Activated CD4-positive, alpha-beta T cell treated with anti-CD3 and anti-CD28 coated beads, Interleukin-2, amount 10 ng/mL, durations not matched to agents 24 days and 14 days (primary cell): Measurements from ENCODE around the gene USH2A. TPM values are rescaled to one million over a fixed set of nuclear protein-coding genes. Genes with fewer than 3 reads are reported as not detected.

Source experiments
- DNase-seq: peaks from one replicate; pipeline ENCODE4 v3.0.0; 2022
- H3K27ac Mint-ChIP-seq: one replicate; pipeline ENCODE4 v1.8.0; 2022; ENCODE audit warnings: mild to moderate bottlenecking, mixed read lengths
- H3K27me3 Mint-ChIP-seq: one replicate; pipeline ENCODE4 v1.8.0; 2022; ENCODE audit warnings: mixed read lengths
- H3K36me3 Mint-ChIP-seq: one replicate; pipeline ENCODE4 v1.8.0; 2022; ENCODE audit warnings: low read depth, mild to moderate bottlenecking, mixed read lengths
- H3K4me1 Mint-ChIP-seq: one replicate; pipeline ENCODE4 v1.8.0; 2021; ENCODE audit warnings: mixed read lengths
- H3K4me3 Mint-ChIP-seq: one replicate; pipeline ENCODE4 v1.8.0; 2022; ENCODE audit warnings: mild to moderate bottlenecking, moderate library complexity, mixed read lengths
- H3K9me3 Mint-ChIP-seq: one replicate; pipeline ENCODE4 v1.8.0; 2021; ENCODE audit warnings: mixed read lengths
- intact Hi-C: fragments of 100-400 bp; cut with micrococcal nuclease; formaldehyde crosslinking; loops from one replicate; pipeline ENCODE4 v1.15.1; 2023
- total RNA-seq: library from RNA; stranded (reverse); gene quantifications from 2 replicates; pipeline ENCODE4 v1.2.3, GENCODE V29; 2022

Gene USH2A
- not detected in 2 replicates for total RNA-seq

- intact Hi-C loops, result no loop called here
- Mint-ChIP-seq H3K36me3 (no peaks in the 10 kb centered on the region), H3K4me3 (no peak within 1 kb of the TSS), H3K9me3 (no peaks in the 10 kb centered on the region), H3K4me1 (no peaks in the 10 kb centered on the region), H3K27me3 (no peaks in the 10 kb centered on the region), H3K27ac (no peak within 1 kb of the TSS)
- DNase-seq, result peak; percentile 46
Observed at GRCh38 chr1:216422821-216423520, at the start of gene USH2A. USH2A (minus strand) TSS chr1:216423448; CDS start chr1:216422336, 1,112 bp downstream.

- Mint-ChIP-seq H3K9me3 (no peaks in the 10 kb centered on the region), H3K36me3 (no peaks in the 10 kb centered on the region)
- no peak for DNase-seq
Observed at GRCh38 chr1:216466162-216466801, 43.0 kb upstream of the USH2A start.

GRCh38 chr1:216464489-216464888 is 41.2 kb upstream of the USH2A start:
- H3K27ac Mint-ChIP-seq, result no peak overlapping the region
- no peaks in the 10 kb centered on the region for H3K9me3 Mint-ChIP-seq
- no peaks in the 10 kb centered on the region for H3K36me3 Mint-ChIP-seq
- H3K27me3 Mint-ChIP-seq, result no peaks in the 10 kb centered on the region
- intact Hi-C loops, result no loop called here
- H3K4me3 Mint-ChIP-seq, result no peak overlapping the region
- no peak for DNase-seq
- H3K4me1 Mint-ChIP-seq, result no peaks in the 10 kb centered on the region

More at GRCh38 chr1:216466162-216466801, 43.0 kb upstream of the USH2A start:
- intact Hi-C loops, result no loop called here
- Mint-ChIP-seq H3K27me3 (no peaks in the 10 kb centered on the region), H3K4me3 (no peak overlapping the region), H3K4me1 (no peaks in the 10 kb centered on the region), H3K27ac (no peak overlapping the region)

GRCh38 chr1:216462066-216462775 is 39.0 kb upstream of the USH2A start:
- Mint-ChIP-seq H3K36me3 (no peaks in the 10 kb centered on the region), H3K9me3 (no peaks in the 10 kb centered on the region), H3K27ac (no peak overlapping the region), H3K27me3 (no peaks in the 10 kb centered on the region), H3K4me1 (no peaks in the 10 kb centered on the region), H3K4me3 (no peak overlapping the region)
- intact Hi-C loops, result no loop called here
- no peak for DNase-seq

- no peaks in the 10 kb centered on the region for H3K9me3 Mint-ChIP-seq
- intact Hi-C loops, result no loop called here
- no peaks in the 10 kb centered on the region for H3K36me3 Mint-ChIP-seq
- no peak overlapping the region for H3K4me3 Mint-ChIP-seq
- H3K27ac Mint-ChIP-seq, result no peak overlapping the region
- no peak for DNase-seq
- no peaks in the 10 kb centered on the region for H3K4me1 Mint-ChIP-seq
- no peaks in the 10 kb centered on the region for H3K27me3 Mint-ChIP-seq
Observed at GRCh38 chr1:216461466-216461865, 38.2 kb upstream of the USH2A start.

- intact Hi-C loops, result no loop called here
- no peaks in the 10 kb centered on the region for H3K36me3 Mint-ChIP-seq
- no peak overlapping the region for H3K4me3 Mint-ChIP-seq
- H3K27me3 Mint-ChIP-seq, result no peaks in the 10 kb centered on the region
- no peaks in the 10 kb centered on the region for H3K9me3 Mint-ChIP-seq
- H3K27ac Mint-ChIP-seq, result no peak overlapping the region
- no peaks in the 10 kb centered on the region for H3K4me1 Mint-ChIP-seq
- no peak for DNase-seq
Observed at GRCh38 chr1:216459651-216460207, 36.5 kb upstream of the USH2A start.

GRCh38 chr1:216458812-216459211 is 35.6 kb upstream of the USH2A start:
- no peak overlapping the region for H3K27ac Mint-ChIP-seq
- no peaks in the 10 kb centered on the region for H3K36me3 Mint-ChIP-seq
- intact Hi-C loops, result no loop called here
- no peaks in the 10 kb centered on the region for H3K27me3 Mint-ChIP-seq
- H3K9me3 Mint-ChIP-seq, result no peaks in the 10 kb centered on the region
- no peak for DNase-seq
- no peaks in the 10 kb centered on the region for H3K4me1 Mint-ChIP-seq
- H3K4me3 Mint-ChIP-seq, result no peak overlapping the region

GRCh38 chr1:216457356-216457755 is 34.1 kb upstream of the USH2A start:
- Mint-ChIP-seq H3K9me3 (no peaks in the 10 kb centered on the region), H3K27me3 (no peaks in the 10 kb centered on the region), H3K4me1 (no peaks in the 10 kb centered on the region), H3K27ac (no peak overlapping the region), H3K36me3 (no peaks in the 10 kb centered on the region), H3K4me3 (no peak overlapping the region)
- intact Hi-C loops, result no loop called here
- no peak for DNase-seq

GRCh38 chr1:216456682-216457081 is 33.4 kb upstream of the USH2A start:
- Mint-ChIP-seq H3K4me3 (no peak overlapping the region), H3K27ac (no peak overlapping the region), H3K27me3 (no peaks in the 10 kb centered on the region), H3K9me3 (no peaks in the 10 kb centered on the region), H3K36me3 (no peaks in the 10 kb centered on the region), H3K4me1 (no peaks in the 10 kb centered on the region)
- intact Hi-C loops, result no loop called here
- no peak for DNase-seq

- Mint-ChIP-seq H3K4me3 (no peak overlapping the region), H3K36me3 (no peaks in the 10 kb centered on the region), H3K4me1 (no peaks in the 10 kb centered on the region), H3K27ac (no peak overlapping the region), H3K27me3 (no peaks in the 10 kb centered on the region), H3K9me3 (no peaks in the 10 kb centered on the region)
- DNase-seq, result no peak
- intact Hi-C loops, result no loop called here
Observed at GRCh38 chr1:216453777-216454176, 30.5 kb upstream of the USH2A start.

- Mint-ChIP-seq H3K9me3 (no peaks in the 10 kb centered on the region), H3K4me3 (no peak overlapping the region), H3K36me3 (no peaks in the 10 kb centered on the region), H3K27me3 (no peaks in the 10 kb centered on the region), H3K27ac (no peak overlapping the region), H3K4me1 (no peaks in the 10 kb centered on the region)
- intact Hi-C loops, result no loop called here
- no peak for DNase-seq
Observed at GRCh38 chr1:216450227-216450626, 27.0 kb upstream of the USH2A start.

- Mint-ChIP-seq H3K4me1 (no peaks in the 10 kb centered on the region), H3K4me3 (no peak overlapping the region), H3K27me3 (no peaks in the 10 kb centered on the region), H3K27ac (no peak overlapping the region), H3K36me3 (no peaks in the 10 kb centered on the region), H3K9me3 (no peaks in the 10 kb centered on the region)
- intact Hi-C loops, result no loop called here
- DNase-seq, result no peak
Observed at GRCh38 chr1:216448011-216448510, 24.8 kb upstream of the USH2A start.

- DNase-seq, result no peak
- Mint-ChIP-seq H3K9me3 (no peaks in the 10 kb centered on the region), H3K4me1 (no peaks in the 10 kb centered on the region), H3K27ac (no peak overlapping the region), H3K36me3 (no peaks in the 10 kb centered on the region), H3K27me3 (no peaks in the 10 kb centered on the region), H3K4me3 (no peak overlapping the region)
- intact Hi-C loops, result no loop called here
Observed at GRCh38 chr1:216437603-216438002, 14.4 kb upstream of the USH2A start.

- no peaks in the 10 kb centered on the region for H3K36me3 Mint-ChIP-seq
- no peak overlapping the region for H3K4me3 Mint-ChIP-seq
- no peak for DNase-seq
- no peaks in the 10 kb centered on the region for H3K4me1 Mint-ChIP-seq
- no peaks in the 10 kb centered on the region for H3K9me3 Mint-ChIP-seq
- H3K27me3 Mint-ChIP-seq, result no peaks in the 10 kb centered on the region
- intact Hi-C loops, result no loop called here
- no peak overlapping the region for H3K27ac Mint-ChIP-seq
Observed at GRCh38 chr1:216434232-216434631, 11.0 kb upstream of the USH2A start.
